ENCODE measurements around the gene ARMC5. TPM values are rescaled to one million over a fixed set of nuclear protein-coding genes. Genes with fewer than 3 reads are reported as not detected.
"Not testable (repeated sequence)": the region's sequence is repeated elsewhere in the genome, so short reads cannot be mapped to it uniquely, and the experiment has no call there.

Gene ARMC5
- total RNA-seq, 4 donors from 2014 or later = 12.4 to 20.4 (median 17.6) TPM

DNA sequence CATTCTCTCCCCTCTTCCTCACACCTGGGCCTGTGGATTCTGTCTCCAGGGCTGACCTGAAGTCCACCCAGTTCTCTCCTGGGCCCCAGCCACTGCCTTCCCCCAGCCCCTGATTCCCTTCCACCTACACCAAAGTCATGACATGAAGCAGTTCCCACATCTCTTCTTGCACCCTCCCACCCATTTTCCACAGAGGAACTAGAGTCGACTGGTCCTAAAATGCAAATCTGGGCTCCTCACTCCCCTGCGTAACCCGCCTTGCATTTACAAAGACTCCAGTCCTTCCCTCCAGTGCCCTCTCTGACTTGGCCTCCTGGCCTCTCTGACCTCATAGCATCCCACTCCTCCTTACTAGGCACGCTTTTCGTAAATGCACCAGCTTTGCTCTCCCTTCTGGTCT, 45.9 kb upstream of the ARMC5 start:
- Histone ChIP-seq H3K4me1 (no peaks in the 10 kb centered on the region), H3K4me3 (no peak overlapping the region), H3K27ac (no peak overlapping the region), H3K9me3 (no peaks in the 10 kb centered on the region), H3K36me3 (no peaks in the 10 kb centered on the region), H3K27me3 (no peaks in the 10 kb centered on the region)
- TF ChIP-seq POLR2A (IDR thresholded peaks at IDR 0.05) (no peak), CTCF (IDR thresholded peaks at IDR 0.05) (no peak)
- no peak for DNase-seq

GRCh38 chr16:31413943-31414342, 45.4 kb upstream of the ARMC5 start:
- Histone ChIP-seq H3K27me3 (no peaks in the 10 kb centered on the region), H3K4me3 (no peak overlapping the region), H3K9me3 (no peaks in the 10 kb centered on the region), H3K36me3 (no peaks in the 10 kb centered on the region), H3K27ac (no peak overlapping the region), H3K4me1 (no peaks in the 10 kb centered on the region)
- no peak for TF ChIP-seq POLR2A (IDR thresholded peaks at IDR 0.05)
- no peak for TF ChIP-seq CTCF (IDR thresholded peaks at IDR 0.05)
- DNase-seq = no peak

DNA sequence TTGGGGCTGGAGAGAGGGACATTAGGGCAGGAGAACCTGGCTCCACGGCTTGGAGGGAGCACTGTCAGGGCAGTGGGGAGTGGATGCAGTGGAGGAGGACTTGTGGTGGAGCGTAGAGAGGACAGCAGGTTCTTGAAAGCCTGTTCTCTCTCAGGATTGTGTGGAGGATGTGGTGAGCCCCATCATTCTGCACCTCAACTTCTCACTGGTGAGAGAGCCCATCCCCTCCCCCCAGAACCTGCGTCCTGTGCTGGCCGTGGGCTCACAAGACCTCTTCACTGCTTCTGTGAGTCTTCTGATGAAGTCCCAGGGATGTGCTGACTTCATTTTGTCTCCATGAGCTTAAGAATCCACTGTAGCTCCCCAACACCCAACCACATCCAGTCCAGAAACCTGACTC, 44.6 kb upstream of the ARMC5 start:
- peak in 1 of 3 donors; percentile 78 for DNase-seq
- H3K4me3 ChIP-seq = no peak overlapping the region
- no peaks in the 10 kb centered on the region for H3K36me3 ChIP-seq
- no peaks in the 10 kb centered on the region for H3K9me3 ChIP-seq
- H3K27me3 ChIP-seq = no peaks in the 10 kb centered on the region
- H3K27ac ChIP-seq = peak overlapping the region in 1 of 4 donors; percentile 55
- TF ChIP-seq POLR2A (IDR thresholded peaks at IDR 0.05) (no peak), CTCF (IDR thresholded peaks at IDR 0.05) (no peak)
- H3K4me1 ChIP-seq = no peaks in the 10 kb centered on the region

DNA sequence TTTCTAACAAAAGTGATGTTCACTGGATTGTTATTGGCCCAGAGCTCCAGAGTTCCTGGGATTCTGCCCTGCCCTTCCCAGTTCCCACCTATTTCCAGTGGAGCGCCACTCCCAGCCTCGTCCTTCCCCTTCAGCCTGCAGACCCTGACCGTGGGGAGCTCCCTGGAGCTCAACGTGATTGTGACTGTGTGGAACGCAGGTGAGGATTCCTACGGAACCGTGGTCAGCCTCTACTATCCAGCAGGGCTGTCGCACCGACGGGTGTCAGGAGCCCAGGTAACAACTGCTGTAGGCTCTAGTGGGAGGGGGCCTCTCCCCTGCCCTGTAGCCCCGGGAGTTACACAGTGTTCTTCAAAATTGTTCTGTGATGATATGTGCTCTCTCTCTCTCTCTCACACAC, 42.9 kb upstream of the ARMC5 start:
- DNase-seq = no peak
- no peak overlapping the region for H3K27ac ChIP-seq
- H3K9me3 ChIP-seq = no peaks in the 10 kb centered on the region
- TF ChIP-seq CTCF (IDR thresholded peaks at IDR 0.05) = no peak
- TF ChIP-seq POLR2A (IDR thresholded peaks at IDR 0.05) = no peak
- no peak overlapping the region for H3K4me3 ChIP-seq
- H3K36me3 ChIP-seq = no peaks in the 10 kb centered on the region
- no peaks in the 10 kb centered on the region for H3K27me3 ChIP-seq
- H3K4me1 ChIP-seq = no peaks in the 10 kb centered on the region

GRCh38 chr16:31417036-31417435, 42.3 kb upstream of the ARMC5 start:
- not testable (repeated sequence) for DNase-seq, H3K9me3 ChIP-seq, H3K27ac ChIP-seq, H3K36me3 ChIP-seq, H3K27me3 ChIP-seq, H3K4me3 ChIP-seq, H3K4me1 ChIP-seq

GRCh38 chr16:31417916-31418315, 41.4 kb upstream of the ARMC5 start:
- no peak overlapping the region for H3K4me3 ChIP-seq
- DNase-seq = peak in 1 of 3 donors; percentile 14
- H3K36me3 ChIP-seq = no peaks in the 10 kb centered on the region
- no peak for TF ChIP-seq CTCF (IDR thresholded peaks at IDR 0.05)
- TF ChIP-seq POLR2A (IDR thresholded peaks at IDR 0.05) = no peak
- no peak overlapping the region for H3K27ac ChIP-seq
- no peaks in the 10 kb centered on the region for H3K4me1 ChIP-seq
- H3K9me3 ChIP-seq = no peaks in the 10 kb centered on the region
- H3K27me3 ChIP-seq = no peaks in the 10 kb centered on the region
